ENCODE measurements around the gene PTEN.
A peak's percentile ranks its signal among the peaks of the same experiment; 100 is the strongest.
"Not testable (repeated sequence)": the region's sequence is repeated elsewhere in the genome, so short reads cannot be mapped to it uniquely, and the experiment has no call there.

The PTEN gene

DNA sequence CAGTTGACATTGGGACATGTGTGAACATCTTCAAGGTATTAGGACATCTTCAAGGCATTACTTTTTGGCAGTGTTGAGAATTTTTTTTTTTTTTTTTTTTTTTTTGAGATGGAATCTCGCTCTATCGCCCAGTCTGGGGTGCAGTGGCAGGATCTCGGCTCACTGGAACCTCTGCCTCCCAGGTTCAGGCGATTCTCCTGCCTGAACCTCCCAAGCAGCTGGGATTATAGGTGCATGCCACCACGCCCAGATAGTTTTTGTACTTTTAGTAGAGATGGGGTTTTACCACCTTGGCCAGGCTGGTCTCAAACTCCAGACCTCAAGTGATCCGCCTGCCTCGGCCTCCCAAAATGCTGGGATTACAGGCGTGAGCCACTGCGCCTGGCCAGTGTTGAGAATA lies 5.7 kb downstream of the PTEN start:
- not testable (repeated sequence) for H3K36me3 ChIP-seq (ENCODE audit: control insufficient read depth, insufficient read depth, low read length); H3K4me3 ChIP-seq (ENCODE audit: low read length); H3K79me1 ChIP-seq (ENCODE audit: low read length); H4K5ac ChIP-seq (ENCODE audit: low read length); H3K56ac ChIP-seq (ENCODE audit: low read length); H2BK15ac ChIP-seq (replicated peaks; ENCODE audit: low read depth); H2BK5ac ChIP-seq (ENCODE audit: low read length); H3K18ac ChIP-seq (ENCODE audit: low read length); H3K4ac ChIP-seq (ENCODE audit: low read depth, low read length); H2BK120ac ChIP-seq (ENCODE audit: low read depth, low read length); H3K4me1 ChIP-seq (ENCODE audit: control insufficient read depth, low read depth, low read length); H3K27ac ChIP-seq (ENCODE audit: low read depth, low read length); H2AK5ac ChIP-seq (ENCODE audit: low read length); H3K23ac ChIP-seq (ENCODE audit: low read length); H3K9ac ChIP-seq (ENCODE audit: low read length); H3K4me2 ChIP-seq (ENCODE audit: low read length); DNase-seq; H4K8ac ChIP-seq (ENCODE audit: low read depth, low read length); H3K27me3 ChIP-seq (ENCODE audit: insufficient read depth, low read length, poor library complexity)
- WGBS (ENCODE audit: extremely low coverage, insufficient coverage, low lambda C conversion rate), result no CpG with 5 or more reads among the region's 9 CpGs
- peaks cover 54% of the 10 kb centered on the region for H3K79me2 ChIP-seq (ENCODE audit: control insufficient read depth, insufficient read depth, low read length)

DNA sequence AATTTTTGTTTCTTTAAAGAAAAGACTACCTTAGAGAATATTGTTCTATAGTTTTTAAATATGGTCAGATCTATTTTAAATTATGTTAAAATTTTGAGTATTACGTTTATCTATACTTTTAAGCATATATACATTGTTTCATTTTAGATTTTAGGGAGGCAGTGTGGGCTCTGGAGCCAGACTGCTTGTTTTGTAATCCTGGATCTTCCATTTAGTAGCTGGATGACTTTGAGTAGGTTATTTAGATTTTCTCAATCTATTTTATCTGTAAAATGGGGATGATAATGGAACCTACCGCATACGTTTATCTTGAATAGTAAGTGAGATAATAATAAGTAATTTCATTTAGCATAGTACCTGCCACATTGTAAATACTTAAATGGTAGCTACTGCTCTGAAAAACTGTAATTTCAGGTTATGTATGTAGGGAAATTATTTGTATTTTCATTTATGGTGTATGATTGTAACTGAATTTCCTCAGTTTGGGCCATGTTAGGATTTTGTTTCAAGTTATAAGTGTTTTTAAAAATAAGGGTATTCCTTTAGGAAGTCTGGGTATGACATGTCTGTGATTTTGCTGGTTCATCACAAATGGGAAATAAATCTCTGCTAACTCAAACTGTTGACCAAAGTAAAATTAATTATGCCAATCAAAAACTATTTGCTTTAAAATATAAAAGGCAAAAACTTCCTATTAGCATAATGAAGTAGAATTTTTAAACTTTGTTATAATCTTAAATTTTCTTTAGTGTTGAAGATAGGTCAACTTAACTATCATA lies 6.5 kb downstream of the PTEN start:
- no peak overlapping the region for H3K4me3 ChIP-seq (ENCODE audit: low read length)
- H3K27ac ChIP-seq (ENCODE audit: low read depth, low read length), result no peak overlapping the region
- no peak overlapping the region for H2BK5ac ChIP-seq (ENCODE audit: low read length)
- no peak overlapping the region for H3K4ac ChIP-seq (ENCODE audit: low read depth, low read length)
- no peak overlapping the region for H3K4me2 ChIP-seq (ENCODE audit: low read length)
- no peaks in the 10 kb centered on the region for H3K4me1 ChIP-seq (ENCODE audit: control insufficient read depth, low read depth, low read length)
- no peak overlapping the region for H3K56ac ChIP-seq (ENCODE audit: low read length)
- H3K23ac ChIP-seq (ENCODE audit: low read length), result no peak overlapping the region
- no peaks in the 10 kb centered on the region for H3K36me3 ChIP-seq (ENCODE audit: control insufficient read depth, insufficient read depth, low read length)
- WGBS (ENCODE audit: extremely low coverage, insufficient coverage, low lambda C conversion rate), result no CpG with 5 or more reads among the region's 3 CpGs
- H3K27me3 ChIP-seq (ENCODE audit: insufficient read depth, low read length, poor library complexity), result no peaks in the 10 kb centered on the region
- peaks cover 46% of the 10 kb centered on the region for H3K79me2 ChIP-seq (ENCODE audit: control insufficient read depth, insufficient read depth, low read length)
- DNase-seq, result no peak
- H2BK15ac ChIP-seq (replicated peaks; ENCODE audit: low read depth), result no peak overlapping the region
- H3K79me1 ChIP-seq (ENCODE audit: low read length), result no peaks in the 10 kb centered on the region
- H2BK120ac ChIP-seq (ENCODE audit: low read depth, low read length), result no peak overlapping the region
- no peak overlapping the region for H3K9ac ChIP-seq (ENCODE audit: low read length)
- no peak overlapping the region for H2AK5ac ChIP-seq (ENCODE audit: low read length)
- H3K18ac ChIP-seq (ENCODE audit: low read length), result no peak overlapping the region
- H4K8ac ChIP-seq (ENCODE audit: low read depth, low read length), result no peak overlapping the region
- no peak overlapping the region for H4K5ac ChIP-seq (ENCODE audit: low read length)

- Histone ChIP-seq H3K4me1 (ENCODE audit: control insufficient read depth, low read depth, low read length) (no peaks in the 10 kb centered on the region), H3K36me3 (ENCODE audit: control insufficient read depth, insufficient read depth, low read length) (no peaks in the 10 kb centered on the region), H3K18ac (ENCODE audit: low read length) (no peak overlapping the region), H3K9ac (ENCODE audit: low read length) (no peak overlapping the region), H3K27ac (ENCODE audit: low read depth, low read length) (no peak overlapping the region), H2BK120ac (ENCODE audit: low read depth, low read length) (no peak overlapping the region), H3K79me1 (ENCODE audit: low read length) (no peaks in the 10 kb centered on the region), H3K4ac (ENCODE audit: low read depth, low read length) (no peak overlapping the region), H3K4me3 (ENCODE audit: low read length) (no peak overlapping the region), H3K27me3 (ENCODE audit: insufficient read depth, low read length, poor library complexity) (no peaks in the 10 kb centered on the region), H4K5ac (ENCODE audit: low read length) (no peak overlapping the region), H2AK5ac (ENCODE audit: low read length) (no peak overlapping the region), H3K23ac (ENCODE audit: low read length) (peak overlapping the region; percentile 16), H3K79me2 (ENCODE audit: control insufficient read depth, insufficient read depth, low read length) (peaks cover 28% of the 10 kb centered on the region), H2BK15ac (replicated peaks; ENCODE audit: low read depth) (no peak overlapping the region), H2BK5ac (ENCODE audit: low read length) (no peak overlapping the region), H3K4me2 (ENCODE audit: low read length) (no peak overlapping the region), H4K8ac (ENCODE audit: low read depth, low read length) (no peak overlapping the region), H3K56ac (ENCODE audit: low read length) (no peak overlapping the region)
- WGBS (ENCODE audit: extremely low coverage, insufficient coverage, low lambda C conversion rate), result no CpG with 5 or more reads among the region's 6 CpGs
- no peak for DNase-seq
These were observed 9.4 kb downstream of the PTEN start for GRCh38 chr10:87872828-87873227.

DNA sequence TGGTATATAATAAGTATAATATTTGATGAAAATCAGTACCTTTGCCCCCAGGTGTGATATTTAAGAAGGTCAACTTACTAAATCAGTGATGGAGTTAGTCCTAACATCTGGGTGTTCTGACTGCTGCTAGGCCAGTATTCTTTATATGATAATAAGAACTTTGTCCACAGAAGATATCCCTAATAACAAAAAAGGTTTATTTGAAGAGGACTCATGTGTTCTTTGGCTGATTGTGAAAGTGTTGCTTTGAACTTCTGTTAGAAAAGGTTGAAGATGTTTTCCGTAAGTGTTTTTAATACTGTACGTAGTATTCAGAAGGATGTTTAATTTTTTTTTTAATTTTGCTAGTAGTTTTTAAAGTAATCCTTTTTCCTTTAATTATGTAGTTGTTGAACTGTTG lies 10.2 kb downstream of the PTEN start:
- no peak overlapping the region for H3K4me2 ChIP-seq (ENCODE audit: low read length)
- 100% methylated on average over 1 of the region's 2 CpGs for WGBS (ENCODE audit: extremely low coverage, insufficient coverage, low lambda C conversion rate)
- H3K23ac ChIP-seq (ENCODE audit: low read length), result no peak overlapping the region
- no peaks in the 10 kb centered on the region for H3K79me1 ChIP-seq (ENCODE audit: low read length)
- no peak overlapping the region for H3K56ac ChIP-seq (ENCODE audit: low read length)
- H3K27ac ChIP-seq (ENCODE audit: low read depth, low read length), result no peak overlapping the region
- no peak overlapping the region for H2BK120ac ChIP-seq (ENCODE audit: low read depth, low read length)
- H3K18ac ChIP-seq (ENCODE audit: low read length), result no peak overlapping the region
- no peak overlapping the region for H3K4ac ChIP-seq (ENCODE audit: low read depth, low read length)
- H3K36me3 ChIP-seq (ENCODE audit: control insufficient read depth, insufficient read depth, low read length), result no peaks in the 10 kb centered on the region
- no peak overlapping the region for H4K8ac ChIP-seq (ENCODE audit: low read depth, low read length)
- H3K9ac ChIP-seq (ENCODE audit: low read length), result no peak overlapping the region
- no peak overlapping the region for H2BK15ac ChIP-seq (replicated peaks; ENCODE audit: low read depth)
- no peak overlapping the region for H3K4me3 ChIP-seq (ENCODE audit: low read length)
- H3K79me2 ChIP-seq (ENCODE audit: control insufficient read depth, insufficient read depth, low read length), result peaks cover 25% of the 10 kb centered on the region
- no peaks in the 10 kb centered on the region for H3K27me3 ChIP-seq (ENCODE audit: insufficient read depth, low read length, poor library complexity)
- no peak overlapping the region for H2AK5ac ChIP-seq (ENCODE audit: low read length)
- H4K5ac ChIP-seq (ENCODE audit: low read length), result no peak overlapping the region
- no peaks in the 10 kb centered on the region for H3K4me1 ChIP-seq (ENCODE audit: control insufficient read depth, low read depth, low read length)
- DNase-seq, result no peak
- H2BK5ac ChIP-seq (ENCODE audit: low read length), result no peak overlapping the region

GRCh38 chr10:87875929-87876571 lies 12.6 kb downstream of the PTEN start:
- Histone ChIP-seq H3K4me3 (ENCODE audit: low read length) (no peak overlapping the region), H2BK5ac (ENCODE audit: low read length) (no peak overlapping the region), H3K27me3 (ENCODE audit: insufficient read depth, low read length, poor library complexity) (no peaks in the 10 kb centered on the region), H3K79me1 (ENCODE audit: low read length) (no peaks in the 10 kb centered on the region), H3K4me1 (ENCODE audit: control insufficient read depth, low read depth, low read length) (no peaks in the 10 kb centered on the region), H3K9ac (ENCODE audit: low read length) (no peak overlapping the region), H4K5ac (ENCODE audit: low read length) (no peak overlapping the region), H3K56ac (ENCODE audit: low read length) (no peak overlapping the region), H2AK5ac (ENCODE audit: low read length) (no peak overlapping the region), H3K4me2 (ENCODE audit: low read length) (no peak overlapping the region), H3K23ac (ENCODE audit: low read length) (no peak overlapping the region), H3K27ac (ENCODE audit: low read depth, low read length) (no peak overlapping the region), H3K79me2 (ENCODE audit: control insufficient read depth, insufficient read depth, low read length) (peaks cover 15% of the 10 kb centered on the region), H2BK120ac (ENCODE audit: low read depth, low read length) (no peak overlapping the region), H3K18ac (ENCODE audit: low read length) (no peak overlapping the region), H4K8ac (ENCODE audit: low read depth, low read length) (no peak overlapping the region), H3K36me3 (ENCODE audit: control insufficient read depth, insufficient read depth, low read length) (no peaks in the 10 kb centered on the region), H3K4ac (ENCODE audit: low read depth, low read length) (no peak overlapping the region), H2BK15ac (replicated peaks; ENCODE audit: low read depth) (no peak overlapping the region)
- DNase-seq, result no peak
- WGBS (ENCODE audit: extremely low coverage, insufficient coverage, low lambda C conversion rate), result no CpG with 5 or more reads among the region's 4 CpGs
